Measurements from ENCODE around the gene SLC49A4.
"Not testable (repeated sequence)": the region's sequence is repeated elsewhere in the genome, so short reads cannot be mapped to it uniquely, and the experiment has no call there.

SLC49A4 gene

GRCh38 chr3:122794779-122795673 lies at the start of gene SLC49A4:
Gene SLC49A4, plus strand, starts transcription at chr3:122795069. Its CDS starts 124 bp downstream, at chr3:122795193.
- DNase-seq (ENCODE audit: low read depth): peak; percentile 34
- peak within 1 kb of the TSS; percentile 67 for H3K4me3 ChIP-seq (ENCODE audit: low read depth, low read length)
- in situ Hi-C loops (cut with HindIII; ENCODE audit: low sequenced_read_pairs): no loop called here
- TF ChIP-seq CTCF (IDR thresholded peaks at IDR 0.05; ENCODE audit: low read depth, low read length, missing control alignments): no peak

DNA sequence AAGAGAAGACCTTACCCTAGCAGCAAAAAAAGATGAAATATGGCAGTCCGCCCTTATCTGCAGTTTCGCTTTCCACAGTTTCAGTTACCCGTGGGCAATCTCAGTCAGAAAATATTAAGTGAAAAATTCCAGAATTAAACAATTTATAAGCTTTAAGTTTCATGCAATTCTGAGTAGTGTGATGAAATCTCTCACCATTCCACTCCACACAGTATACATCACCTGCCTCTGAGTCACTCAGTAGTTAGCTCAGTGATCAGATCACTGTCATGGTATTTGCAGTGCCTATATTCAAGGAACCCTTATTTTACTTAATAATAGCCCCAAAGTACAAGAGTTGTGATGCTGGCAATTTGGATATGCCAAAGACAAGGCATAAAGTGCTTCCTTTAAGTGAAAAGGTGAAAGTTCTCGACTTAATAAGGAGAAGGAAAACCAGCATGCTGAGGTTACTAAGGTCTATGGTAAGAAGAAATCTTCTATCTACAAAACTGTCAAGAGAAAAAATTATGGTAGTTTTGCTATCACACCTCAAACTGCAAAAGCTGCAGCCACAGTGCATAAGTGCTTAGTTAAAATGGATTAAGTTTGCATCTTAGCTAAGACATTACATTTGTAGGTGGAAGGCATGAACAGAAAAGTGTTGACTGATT lies 49.4 kb upstream of the SLC49A4 start:
- TF ChIP-seq CTCF (IDR thresholded peaks at IDR 0.05; ENCODE audit: low read depth, low read length, missing control alignments): no peak
- DNase-seq (ENCODE audit: low read depth): no peak
- no peak overlapping the region for H3K4me3 ChIP-seq (ENCODE audit: low read depth, low read length)
- in situ Hi-C loops (cut with HindIII; ENCODE audit: low sequenced_read_pairs): no loop called here

DNA sequence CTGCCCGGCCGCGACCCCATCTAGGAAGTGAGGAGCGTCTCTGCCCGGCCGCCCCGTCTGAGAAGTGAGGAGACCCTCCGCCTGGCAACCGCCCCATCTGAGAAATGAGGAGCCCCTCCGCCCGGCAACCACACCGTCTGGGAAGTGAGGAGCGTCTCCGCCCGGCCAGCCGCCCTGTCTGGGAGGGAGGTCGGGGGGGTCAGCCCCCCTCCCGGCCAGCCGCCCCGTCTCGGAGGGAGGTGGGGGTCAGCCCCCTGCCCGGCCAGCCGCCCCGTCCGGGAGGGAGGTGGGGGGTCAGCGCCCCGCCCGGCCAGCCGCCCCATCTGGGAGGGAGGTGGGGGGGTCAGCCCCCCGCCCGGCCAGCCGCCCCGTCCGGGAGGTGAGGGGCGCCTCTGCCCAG lies 47.6 kb upstream of the SLC49A4 start:
- DNase-seq (ENCODE audit: low read depth): not testable (repeated sequence)

GRCh38 chr3:122748347-122748746 lies 46.5 kb upstream of the SLC49A4 start:
- no peak for DNase-seq (ENCODE audit: low read depth)
- no peak overlapping the region for H3K4me3 ChIP-seq (ENCODE audit: low read depth, low read length)
- in situ Hi-C loops (cut with HindIII; ENCODE audit: low sequenced_read_pairs): no loop called here
- TF ChIP-seq CTCF (IDR thresholded peaks at IDR 0.05; ENCODE audit: low read depth, low read length, missing control alignments): no peak

More for the DNA sequence above, 47.6 kb upstream of the SLC49A4 start:
- in situ Hi-C loops (cut with HindIII; ENCODE audit: low sequenced_read_pairs); H3K4me3 ChIP-seq (ENCODE audit: low read depth, low read length): not testable (repeated sequence)

DNA sequence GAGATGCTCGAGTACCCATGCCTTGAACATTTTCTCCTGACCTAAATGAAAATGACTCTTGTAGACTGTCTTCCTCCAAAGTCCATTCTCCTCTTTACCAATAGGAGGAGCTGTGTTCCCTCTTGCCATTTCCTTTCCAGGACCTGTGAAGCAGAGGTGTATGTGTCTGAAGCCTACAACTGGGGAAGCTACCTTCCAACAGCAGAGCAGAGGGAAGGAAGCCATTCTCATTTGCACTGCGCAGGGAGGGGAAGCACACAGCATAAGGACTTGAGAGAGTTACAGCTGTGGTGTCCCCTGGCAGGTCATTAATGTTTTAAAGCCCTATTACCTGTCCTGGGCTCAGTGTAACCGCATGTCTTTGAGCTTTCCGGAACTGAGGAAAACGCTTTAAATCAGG lies 39.9 kb upstream of the SLC49A4 start:
- in situ Hi-C loops (cut with HindIII; ENCODE audit: low sequenced_read_pairs): no loop called here
- H3K4me3 ChIP-seq (ENCODE audit: low read depth, low read length): no peak overlapping the region
- peak; percentile 23 for DNase-seq (ENCODE audit: low read depth)
- TF ChIP-seq CTCF (IDR thresholded peaks at IDR 0.05; ENCODE audit: low read depth, low read length, missing control alignments): peak; percentile 74

GRCh38 chr3:122755491-122755890 lies 39.4 kb upstream of the SLC49A4 start:
- no peak for DNase-seq (ENCODE audit: low read depth)
- no peak overlapping the region for H3K4me3 ChIP-seq (ENCODE audit: low read depth, low read length)
- TF ChIP-seq CTCF (IDR thresholded peaks at IDR 0.05; ENCODE audit: low read depth, low read length, missing control alignments): no peak
- in situ Hi-C loops (cut with HindIII; ENCODE audit: low sequenced_read_pairs): no loop called here

Measured in astrocyte of the cerebellum (primary cell).